Endothelial cell of umbilical vein (primary cell): Measurements from ENCODE around the gene MISP.

Experiments used
- CTCF ChIP-seq, 2 donors: IDR thresholded peaks; 1 replicate in 1 of 2; 2 replicates in 1 of 2; pipeline ENCODE4 v1.5.1; 2011; ENCODE audit warnings: low read length in 2 of 2, mild to moderate bottlenecking in 2 of 2, moderate library complexity in 2 of 2, control low read depth in 1 of 2, inconsistent platforms in 1 of 2, low read depth in 1 of 2; ENCODE audit not compliant: insufficient read depth in 1 of 2; ENCODE audit errors: extremely low read depth in 1 of 2
- EZH2 ChIP-seq: IDR thresholded peaks from 2 replicates; pipeline ENCODE4 v1.6.1; 2012; ENCODE audit warnings: borderline replicate concordance, low read depth, mild to moderate bottlenecking, moderate library complexity, low read length, inconsistent platforms; ENCODE audit not compliant: severe bottlenecking
- GATA2 ChIP-seq: IDR thresholded peaks from 2 replicates; pipeline ENCODE4 v1.7.0; 2011; ENCODE audit warnings: low read depth, mild to moderate bottlenecking, moderate library complexity, mixed read lengths, low read length; ENCODE audit not compliant: insufficient read length, insufficient read depth
- MYC ChIP-seq: IDR thresholded peaks from one replicate; pipeline ENCODE4 v1.6.1; 2011; ENCODE audit warnings: mild to moderate bottlenecking, low read depth, low read length
- POLR2A ChIP-seq: IDR thresholded peaks from 2 replicates; pipeline ENCODE4 v1.6.1; 2012; ENCODE audit warnings: low read depth, mild to moderate bottlenecking, control low read depth, low read length
- POLR2AphosphoS5 ChIP-seq: IDR thresholded peaks from 2 replicates; pipeline ENCODE4 v1.6.1; 2012; ENCODE audit warnings: low read depth, mild to moderate bottlenecking, control low read depth, low read length, moderate library complexity; ENCODE audit not compliant: insufficient read depth

DNA sequence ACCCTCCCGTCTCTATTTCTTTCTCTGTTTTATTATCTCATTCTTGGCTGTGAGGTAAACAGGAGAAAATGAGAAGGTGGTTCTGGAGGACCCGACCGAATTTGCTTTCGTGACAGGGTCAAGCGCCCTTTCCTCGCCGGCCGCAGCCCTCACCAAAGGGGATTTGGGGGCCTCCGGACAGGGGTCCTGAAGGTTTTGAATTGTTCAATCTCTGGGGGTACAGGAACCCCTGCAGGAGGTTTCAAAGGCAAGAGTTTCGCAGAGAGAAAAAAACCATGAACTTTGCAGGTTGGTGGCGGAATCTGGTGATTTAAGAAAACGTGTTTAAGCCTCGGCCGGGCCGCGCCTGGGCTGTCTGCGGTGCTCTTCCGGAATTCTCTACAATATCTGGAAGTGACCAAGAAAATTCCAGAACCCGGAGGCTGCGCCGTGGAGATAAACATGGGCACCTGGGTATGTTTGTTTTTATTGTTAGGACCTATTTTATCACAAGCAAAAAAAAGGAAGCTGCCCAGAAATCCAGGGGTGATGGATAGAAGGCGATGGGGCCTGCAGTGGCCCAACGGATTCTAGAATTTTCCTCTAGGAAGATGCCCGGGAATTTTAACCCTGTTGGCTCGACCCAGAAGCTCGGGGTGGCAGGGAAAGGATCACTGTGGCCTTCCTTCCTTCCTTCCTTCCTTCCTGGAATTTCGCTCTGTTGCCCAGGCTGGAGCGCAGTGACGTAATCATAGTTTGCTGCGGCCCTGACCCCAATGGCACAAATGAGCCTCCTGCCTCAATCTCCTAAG is 32.2 kb downstream of the MISP start:
- TF ChIP-seq CTCF (IDR thresholded peaks at IDR 0.05; ENCODE audit: extremely low read depth in 1 of 2, insufficient read depth in 1 of 2, low read depth in 1 of 2, low read length in 2 of 2) (no peak), POLR2A (no peak), MYC (no peak), POLR2AphosphoS5 (peak; percentile 9), EZH2 (no peak), GATA2 (peak; percentile 59)
